Stimulated activated CD4-positive, alpha-beta T cell treated with anti-CD3 and anti-CD28 coated beads, Interleukin-1b, Interleukin-23, amount 100 ng/mL, for 24 hours (primary cell): ENCODE results near the gene TGFA.

Experiments
- DNase-seq, 4 experiments: peaks; one replicate each; pipeline ENCODE4 v3.0.0-alpha.2; 2020; ENCODE audit warnings: low read depth in 4 of 4, low spot score in 1 of 4

TGFA gene

DNA sequence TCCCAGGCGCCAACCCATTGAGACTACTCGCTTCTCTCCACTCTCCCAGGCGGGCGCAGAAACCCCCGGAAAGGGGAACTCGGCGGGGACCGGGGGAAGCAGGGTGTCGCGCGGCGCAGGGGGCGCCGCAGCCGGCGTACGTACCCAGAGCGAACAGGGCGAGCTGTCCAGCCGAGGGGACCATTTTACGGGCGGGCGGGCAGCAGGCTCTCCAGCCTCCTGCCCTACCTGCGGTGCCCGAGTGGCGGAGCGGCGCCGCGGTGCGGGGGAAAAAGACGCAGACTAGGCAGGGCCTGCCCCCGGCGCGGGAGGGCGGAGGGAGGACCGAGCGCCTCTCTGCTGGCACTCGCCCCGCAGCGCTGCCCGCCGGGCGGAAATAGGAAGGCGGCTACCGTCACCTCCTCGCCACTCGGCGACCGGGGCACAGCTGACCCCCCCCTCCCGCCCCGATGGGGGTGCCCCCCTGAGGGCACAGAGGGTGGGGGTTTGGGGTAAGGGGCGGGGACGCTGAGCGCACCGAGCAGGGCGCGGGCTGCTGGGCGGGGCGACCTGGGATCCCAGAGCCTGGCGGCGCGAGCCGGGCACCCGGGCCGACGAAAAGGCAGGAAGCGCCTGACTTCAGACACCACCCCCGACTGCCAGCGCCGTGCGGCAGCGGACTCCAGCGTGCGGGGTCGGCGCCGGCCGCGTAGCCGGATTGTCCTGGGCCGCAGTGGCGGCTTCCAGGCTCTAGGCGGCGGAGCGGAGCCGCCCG, at the start of gene TGFA:
TSS of gene TGFA (minus strand) at position 243 of the 754 bp plus-strand sequence. CDS start at position 184, 59 bp downstream.
- peak; percentile 24 to 52 (median 46) for DNase-seq

DNA sequence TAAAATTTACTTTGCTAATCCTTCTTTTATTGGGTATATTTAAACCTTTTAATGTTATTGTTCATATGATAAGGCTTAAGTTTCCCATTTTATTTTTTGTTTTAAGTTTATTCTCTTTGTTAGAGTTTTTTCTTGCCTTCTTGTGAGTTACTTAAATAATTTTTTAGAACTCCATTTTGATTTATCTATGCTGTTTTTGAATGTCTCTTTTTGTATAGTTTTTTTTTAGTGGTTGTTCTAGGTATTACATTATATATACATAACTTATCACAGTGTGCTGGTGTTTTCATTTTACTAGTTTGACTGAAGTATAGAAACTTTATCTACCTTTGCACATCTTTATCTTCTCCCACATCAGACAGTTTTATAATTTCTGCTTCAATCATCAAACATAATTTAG, 49.4 kb upstream of the TGFA start:
- no peak for DNase-seq

DNA sequence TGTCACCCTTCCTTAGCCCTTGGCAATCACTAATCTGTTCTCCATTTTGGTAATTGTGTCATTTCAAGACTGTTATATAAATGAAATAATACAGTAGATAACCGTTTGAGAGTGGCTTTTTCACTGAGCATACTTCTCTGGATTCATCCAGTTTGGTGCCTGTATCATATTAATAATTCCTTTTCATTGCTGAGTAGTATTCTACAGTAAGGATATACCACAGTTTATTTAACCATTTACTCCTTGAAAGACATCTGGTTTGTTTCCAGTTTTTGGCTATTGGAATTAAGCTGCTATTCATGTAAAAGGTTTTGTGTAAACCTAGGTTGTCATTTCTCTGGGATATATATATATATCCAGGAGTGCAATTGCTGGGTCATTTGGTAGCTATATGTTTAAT, 44.6 kb upstream of the TGFA start:
- DNase-seq, result no peak

DNA sequence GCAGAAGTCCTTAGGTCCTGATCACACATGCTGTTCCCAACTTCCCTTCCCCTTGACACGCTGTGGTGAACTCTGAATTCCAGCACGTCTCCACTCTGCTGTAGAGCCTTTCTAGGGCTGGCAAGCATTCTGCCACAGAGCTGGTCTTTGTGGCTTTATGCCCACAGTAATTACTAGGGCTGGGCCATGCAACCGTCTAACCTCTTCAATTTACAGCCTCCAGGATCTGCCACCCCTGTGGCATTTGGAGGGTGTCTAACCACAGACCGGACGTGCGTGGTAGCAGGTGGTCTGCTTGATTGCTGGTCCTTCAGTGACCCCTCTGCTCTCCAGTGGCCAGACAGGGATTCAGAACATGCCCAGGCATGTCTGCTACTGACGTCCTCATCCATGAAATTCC, 43.1 kb upstream of the TGFA start:
- no peak for DNase-seq

DNA sequence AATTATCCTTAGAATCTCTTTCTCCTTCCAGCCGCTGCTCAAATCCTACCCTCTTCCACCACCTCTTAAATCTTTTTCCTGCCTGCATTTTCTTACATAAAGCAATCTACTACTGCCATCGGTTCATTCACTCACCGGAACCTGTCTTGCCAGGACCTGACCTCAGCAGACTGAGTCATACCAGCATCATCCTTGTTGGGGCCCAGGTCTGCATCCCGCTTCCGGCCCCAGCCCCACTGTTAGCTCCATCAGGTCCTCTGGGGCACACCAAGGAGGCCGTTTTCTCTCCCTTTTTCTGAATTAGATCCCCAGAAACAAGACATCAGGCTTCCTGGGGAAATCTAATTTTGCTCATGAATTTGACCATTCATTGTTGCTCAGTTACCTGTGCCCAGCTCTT, 42.7 kb upstream of the TGFA start:
- DNase-seq, result no peak

DNA sequence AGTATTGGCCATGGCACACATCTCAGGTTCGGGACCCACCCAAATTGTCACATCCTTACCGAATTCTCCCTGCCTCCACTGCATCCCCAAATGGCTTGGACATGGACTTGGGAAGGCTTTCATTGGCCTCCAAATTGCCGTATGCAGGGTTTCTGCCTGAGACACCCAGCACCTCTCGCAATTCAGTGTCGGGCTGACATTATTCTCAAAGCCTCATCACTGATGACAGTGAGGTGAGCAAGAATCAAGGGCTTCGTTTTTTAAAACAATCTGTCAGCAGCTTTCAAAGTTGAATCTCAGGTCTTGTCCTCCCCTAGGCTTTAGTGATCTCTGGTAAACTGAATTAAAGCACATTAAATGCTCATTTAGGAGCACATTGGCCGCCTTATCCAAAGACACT, 29.5 kb upstream of the TGFA start:
- no peak for DNase-seq

DNA sequence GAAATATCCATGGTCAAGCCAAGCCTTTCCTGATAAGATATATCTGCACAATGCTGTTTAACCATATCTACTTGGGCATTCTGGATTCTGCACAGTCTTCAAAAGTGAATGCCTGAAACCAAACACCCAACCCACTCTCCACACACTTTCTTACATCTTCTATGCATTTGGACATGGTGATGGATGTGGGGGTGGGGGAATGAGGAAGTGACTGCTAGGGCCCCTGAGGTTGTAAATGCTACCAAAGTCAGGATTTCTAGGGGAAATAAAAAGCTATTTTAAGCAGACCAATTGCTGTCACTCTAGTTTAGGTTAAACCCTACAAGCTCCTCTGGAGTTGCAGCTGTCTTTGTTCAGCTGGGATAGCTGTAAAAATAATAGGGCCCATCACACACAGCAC, 26.7 kb upstream of the TGFA start:
- DNase-seq, result no peak

DNA sequence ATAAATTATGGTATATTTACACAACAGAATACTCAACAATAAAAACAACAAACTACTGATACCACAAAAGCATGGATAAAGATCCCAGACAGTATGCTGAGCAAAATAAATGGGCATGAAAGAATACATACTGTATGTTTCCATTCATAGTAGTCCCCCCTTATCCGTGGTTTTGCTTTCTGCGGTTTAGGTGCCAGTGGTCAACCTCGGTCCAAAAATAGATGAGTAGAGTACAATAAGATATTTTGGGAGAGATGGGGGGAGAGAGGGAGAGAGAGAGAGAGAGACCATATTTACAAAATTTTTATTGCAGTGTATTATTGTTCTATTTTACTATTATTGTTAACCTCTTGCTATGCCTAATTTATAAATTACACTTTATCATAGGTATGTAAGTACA, 21.0 kb upstream of the TGFA start:
- no peak for DNase-seq

DNA sequence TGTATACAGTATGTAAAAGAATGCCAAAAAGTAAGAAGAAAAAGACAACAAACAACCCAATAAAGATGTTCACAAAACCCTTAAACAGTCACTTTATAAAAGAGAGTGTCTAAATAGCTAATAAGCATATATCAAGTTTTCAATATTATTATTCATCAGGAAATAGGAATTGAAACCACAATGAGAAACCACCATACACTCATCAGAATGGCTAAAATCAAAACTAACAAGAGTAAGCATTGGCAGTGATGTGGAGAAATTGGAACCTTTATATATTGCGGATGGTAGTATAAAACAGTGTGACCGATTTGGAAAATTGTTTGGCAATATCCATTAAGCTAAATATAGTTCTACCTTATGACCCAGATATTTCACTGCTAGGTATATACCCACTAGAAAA, 20.5 kb upstream of the TGFA start:
- DNase-seq, result no peak

DNA sequence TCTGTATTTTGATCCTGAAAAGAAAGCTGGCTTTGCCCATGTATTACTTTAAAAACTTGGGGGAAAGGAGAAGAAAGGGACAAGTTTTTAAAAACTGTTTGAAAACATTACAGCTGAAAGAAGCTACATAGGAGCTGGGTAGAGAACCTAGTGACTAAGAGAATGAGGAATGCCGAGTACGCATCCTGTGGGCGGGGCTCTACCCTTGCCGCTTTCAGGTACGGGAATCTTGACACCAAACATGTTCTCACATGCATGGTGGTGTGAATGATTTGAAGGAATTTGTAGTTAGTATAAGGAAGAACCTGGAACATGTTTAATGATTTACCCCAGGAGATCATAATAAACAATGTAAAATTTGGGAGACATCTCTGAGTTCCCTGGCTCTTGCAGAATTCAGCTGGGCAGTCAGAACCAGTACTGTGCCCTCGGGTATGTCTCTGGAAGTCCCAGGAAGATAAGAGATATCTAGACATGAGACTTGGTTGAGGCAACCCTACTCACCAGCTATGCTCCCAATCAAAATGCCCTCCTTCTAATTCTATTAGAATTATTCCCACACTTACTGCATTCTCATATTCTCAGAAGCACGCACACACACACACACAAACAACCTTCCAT, 16.5 kb upstream of the TGFA start:
- DNase-seq, result no peak

DNA sequence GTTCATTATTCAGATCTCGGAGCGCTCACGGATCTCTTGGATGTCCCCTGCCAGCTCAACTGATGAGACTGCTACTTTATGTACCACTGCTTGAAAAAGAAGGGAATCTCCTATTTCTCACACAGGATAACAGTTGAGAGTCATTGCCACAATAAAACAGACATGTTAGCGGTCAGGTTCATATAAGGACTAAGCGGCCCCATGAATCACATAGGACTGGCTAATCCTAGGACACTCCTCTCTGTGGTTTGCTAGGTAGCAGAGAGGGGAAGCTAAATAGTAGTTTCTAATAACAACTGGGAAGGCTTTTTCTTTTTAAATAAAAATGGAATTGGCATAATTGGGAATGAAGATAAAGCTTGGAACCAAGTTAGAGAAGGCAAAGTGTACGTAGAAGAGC, 15.9 kb upstream of the TGFA start:
- no peak for DNase-seq

DNA sequence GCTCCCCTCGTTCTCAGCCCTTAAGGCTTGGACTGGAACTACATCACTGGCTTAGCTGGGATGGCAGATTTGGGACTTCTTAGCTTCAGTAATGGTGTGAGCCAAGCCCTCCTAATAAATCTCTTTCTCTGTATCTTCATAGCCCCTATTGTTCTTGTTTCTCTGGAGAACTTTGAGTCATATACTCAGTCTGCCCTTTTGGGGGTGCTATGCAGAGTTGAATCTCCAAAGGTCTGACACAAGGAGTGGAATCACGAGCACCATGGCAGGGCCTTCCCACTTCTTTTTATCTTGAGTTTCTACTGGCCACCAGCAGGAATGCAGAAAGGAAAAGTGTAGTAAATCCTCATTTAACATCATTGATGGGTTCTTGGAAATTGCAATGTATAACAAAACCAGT, 13.3 kb upstream of the TGFA start:
- no peak for DNase-seq

DNA sequence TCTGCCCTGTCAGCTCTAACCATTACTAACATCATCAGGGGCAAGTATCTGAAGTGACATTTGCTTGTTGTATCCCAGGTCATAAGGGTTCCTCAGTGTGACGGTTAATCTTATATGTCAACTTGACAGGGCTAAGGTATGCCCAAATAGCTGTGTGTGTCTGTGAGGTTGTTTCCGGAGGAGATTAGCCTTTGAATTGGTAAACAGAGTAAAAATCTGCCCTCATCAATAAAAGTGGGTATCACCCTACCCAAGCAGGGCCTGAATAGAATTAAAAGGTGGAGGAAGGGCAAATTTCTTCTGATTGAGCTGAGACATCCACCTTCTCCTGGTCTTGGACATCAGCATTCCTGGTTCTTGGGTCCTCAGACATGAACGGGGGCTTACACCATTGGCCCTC, 12.8 kb upstream of the TGFA start:
- DNase-seq, result no peak

DNA sequence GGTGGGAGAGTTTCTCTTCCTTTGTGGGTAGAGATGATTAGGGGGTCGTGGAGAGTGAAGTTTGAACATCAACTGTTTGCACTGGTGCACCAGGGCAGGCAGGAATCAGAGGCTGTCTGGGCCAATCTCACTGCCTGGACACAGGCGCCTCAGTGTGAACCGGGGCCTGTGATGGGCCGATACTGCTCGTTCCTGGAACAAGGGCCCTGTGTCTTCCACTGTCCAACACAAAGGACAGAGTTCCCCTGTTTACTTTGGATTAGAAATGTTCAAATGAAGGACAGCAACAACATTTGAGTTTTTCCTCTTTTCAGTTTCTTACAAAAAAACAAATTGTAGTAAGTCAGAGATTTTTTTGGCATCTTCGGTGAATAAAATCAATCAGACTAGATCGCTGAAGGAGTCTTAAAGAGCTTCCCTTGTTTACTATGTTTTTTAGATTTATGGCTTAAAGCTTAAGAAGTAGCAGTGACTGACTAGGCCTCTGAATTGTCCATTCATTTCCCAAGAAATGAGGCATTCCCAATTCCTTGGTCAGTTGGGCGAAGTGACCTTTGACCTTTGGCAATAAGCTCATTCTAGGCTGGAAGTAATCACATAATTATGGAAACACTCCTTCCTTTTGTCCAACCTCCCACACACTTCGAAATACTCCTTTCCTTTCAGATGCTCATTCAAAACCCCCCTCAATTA, 11.6 kb upstream of the TGFA start:
- DNase-seq, result no peak

DNA sequence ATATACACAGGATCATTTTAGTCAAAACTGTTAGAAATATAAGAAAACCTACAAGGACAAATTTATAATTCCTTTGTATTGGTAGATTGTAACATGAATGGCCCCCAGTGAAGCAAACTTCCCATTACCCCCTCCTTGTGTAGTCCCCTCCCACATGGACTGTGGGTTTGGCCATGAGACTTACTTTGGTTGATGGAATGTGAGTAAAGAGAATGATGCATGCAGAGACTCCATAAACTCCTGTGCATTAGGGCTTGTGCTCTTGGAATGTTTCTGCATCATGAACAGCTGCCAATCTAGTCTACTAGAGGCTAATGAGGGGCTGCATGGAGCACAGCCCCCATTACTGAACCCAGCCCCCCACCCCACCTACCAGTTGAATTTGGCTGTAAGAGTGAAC, 8.3 kb upstream of the TGFA start:
- DNase-seq, result no peak

DNA sequence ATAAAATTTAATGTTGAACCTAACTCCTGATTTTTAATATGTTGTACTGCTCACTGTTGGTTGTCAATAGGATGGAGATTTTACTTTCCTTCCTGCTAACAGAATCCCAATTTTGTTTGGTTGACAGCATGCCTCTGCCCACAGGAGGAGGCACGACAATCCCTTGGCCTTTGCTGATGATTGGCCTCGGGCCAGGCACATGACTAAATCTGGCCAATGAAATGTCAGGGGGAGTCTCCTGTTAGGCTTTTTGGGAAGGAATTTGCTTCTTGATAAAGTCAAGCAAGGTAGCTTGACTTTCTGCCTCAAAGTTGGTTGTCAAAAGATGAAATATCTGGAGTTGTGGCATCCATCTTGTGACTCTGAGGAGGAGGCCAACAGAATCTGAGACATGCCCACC, 6.8 kb upstream of the TGFA start:
- DNase-seq, result no peak

DNA sequence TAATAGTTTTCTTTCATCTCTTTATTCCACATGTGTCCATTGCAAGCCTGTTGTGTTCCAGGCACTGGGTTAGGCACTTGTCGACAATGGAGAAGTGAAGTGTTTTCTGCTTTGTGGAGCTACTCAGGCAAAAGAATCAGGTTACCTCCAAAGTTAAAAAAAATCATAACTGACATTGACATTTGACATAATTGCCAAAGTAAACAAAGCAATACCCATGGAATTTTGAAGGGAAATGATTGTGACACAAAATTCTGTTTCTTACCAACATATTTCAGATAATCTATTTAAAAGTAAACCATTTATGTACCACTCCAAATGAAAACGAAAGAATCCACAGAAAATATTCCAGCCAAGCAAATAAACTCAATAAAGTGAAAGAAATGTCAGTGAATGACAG, 6.4 kb upstream of the TGFA start:
- DNase-seq, result no peak

DNA sequence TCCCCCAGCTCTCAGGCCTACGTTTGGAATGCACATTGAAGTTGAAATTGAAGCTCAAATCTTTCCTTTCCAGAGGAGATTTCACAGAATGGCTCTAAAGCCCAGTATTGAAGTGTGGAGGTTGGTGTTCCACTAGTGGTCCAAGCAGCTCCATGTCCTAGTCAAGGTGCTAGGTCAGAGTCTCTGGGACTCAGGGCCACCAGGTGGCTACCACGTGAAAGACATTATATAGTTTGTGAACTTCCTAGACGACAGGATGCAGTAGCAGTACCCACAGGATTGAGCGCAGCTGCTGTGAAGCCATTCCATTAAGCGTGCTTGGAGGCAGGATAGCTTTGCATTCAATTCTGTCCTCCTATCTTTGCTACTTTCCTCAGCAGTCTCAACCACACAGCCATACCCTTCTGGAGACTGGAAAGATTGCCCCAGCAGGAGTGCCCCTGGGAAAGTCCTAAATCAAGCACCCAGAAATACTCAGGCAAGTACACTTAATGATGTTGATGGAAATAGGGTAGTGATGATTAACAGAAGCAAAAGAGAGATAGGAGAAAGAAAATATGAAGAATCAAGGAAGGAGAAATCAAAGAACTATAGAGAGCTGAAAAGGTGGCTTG, 4.7 kb upstream of the TGFA start:
- no peak for DNase-seq

DNA sequence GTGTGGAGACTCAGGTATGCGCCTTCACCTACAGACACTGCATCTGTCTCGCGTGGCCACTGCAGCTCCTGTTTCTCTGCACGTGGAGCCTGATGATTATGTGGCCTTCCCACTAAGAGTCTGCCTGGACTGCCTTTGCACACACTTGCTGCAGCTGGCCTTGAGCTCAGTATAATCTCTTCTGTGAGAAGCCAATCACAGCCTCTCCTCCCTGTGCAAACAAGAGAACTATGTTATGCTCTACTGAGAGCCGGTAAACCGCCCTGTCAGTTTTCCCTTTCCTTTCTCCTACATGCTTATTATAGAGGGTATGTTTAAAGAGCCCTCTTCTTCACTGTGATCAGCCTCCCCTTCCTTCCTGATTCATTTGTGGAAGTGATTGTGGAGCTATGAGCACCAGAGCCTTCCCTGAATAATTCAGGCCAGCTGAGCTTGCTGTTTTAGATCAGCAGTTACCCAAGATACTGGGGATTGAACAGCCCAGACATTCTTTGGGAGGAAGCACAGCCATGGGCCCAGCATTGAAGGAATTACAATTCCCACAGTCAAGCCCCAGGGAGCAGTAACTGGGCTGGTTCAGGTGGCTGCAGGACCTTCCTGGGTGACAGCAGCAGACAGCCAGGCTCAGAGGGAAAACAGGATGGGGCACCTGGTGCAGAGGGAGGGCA, 3.7 kb upstream of the TGFA start:
- no peak for DNase-seq

DNA sequence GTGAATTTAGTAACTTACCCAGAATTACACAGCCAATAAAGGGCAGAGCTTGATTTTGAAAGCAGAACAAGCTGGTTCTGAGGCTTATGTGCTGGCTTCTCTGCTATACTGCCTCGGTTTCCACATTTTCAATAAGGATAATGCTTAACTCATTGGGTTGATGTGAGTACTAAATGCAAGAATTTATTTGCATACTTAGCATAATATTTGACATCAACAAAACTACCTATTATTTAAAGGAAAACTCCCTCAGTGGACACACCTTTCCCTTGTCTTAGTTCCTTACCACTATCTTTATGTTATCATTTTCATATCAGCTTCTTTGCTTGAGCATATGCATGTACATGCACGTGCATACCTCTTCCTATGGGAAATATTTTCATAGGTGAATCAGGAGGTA, 3.0 kb upstream of the TGFA start:
- DNase-seq, result no peak

DNA sequence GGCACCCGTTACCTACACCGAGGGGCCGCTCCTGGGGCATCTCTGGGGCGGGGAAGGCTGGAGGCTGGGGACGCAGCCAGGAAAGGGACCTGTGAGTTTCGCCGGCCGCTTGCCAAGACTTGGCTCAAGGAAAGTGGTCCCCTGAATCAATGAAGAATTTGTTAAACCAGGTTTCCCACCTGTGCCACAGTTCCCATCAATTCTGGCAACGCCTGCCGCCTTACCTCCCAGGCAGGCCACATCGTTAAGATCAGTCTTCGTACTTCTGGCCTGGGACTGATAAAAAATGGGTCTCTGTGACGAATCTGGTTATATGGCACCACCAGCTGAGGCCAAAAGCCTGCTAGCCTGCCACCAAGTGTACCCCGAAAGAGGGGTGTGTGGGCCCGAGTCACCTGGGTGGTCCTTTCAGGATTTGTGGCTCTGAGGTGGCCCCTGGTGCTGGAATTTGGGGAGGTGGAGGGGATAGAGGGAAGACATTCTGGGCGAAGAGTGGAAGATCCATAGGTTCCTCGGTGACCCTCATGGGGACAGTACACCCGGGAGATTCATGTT, 789 bp upstream of the TGFA start:
- no peak for DNase-seq

DNA sequence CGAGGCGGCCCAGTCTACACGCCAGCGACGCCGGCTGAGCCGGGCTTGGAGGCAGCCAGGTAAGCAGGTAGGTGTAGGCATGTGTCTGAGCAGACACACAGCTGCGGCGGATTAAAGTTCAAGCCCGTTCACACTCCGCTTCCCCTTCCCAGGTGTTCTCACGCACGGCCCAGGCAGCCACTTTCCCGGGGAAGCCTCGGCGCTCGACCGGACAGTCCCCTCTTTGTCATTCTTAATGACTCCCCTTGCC, 367 bp downstream of the TGFA start:
- peak in 2 of 4 experiments; percentile 2 to 8 for DNase-seq
